GM20431 (cell line): ENCODE results near the gene DLG4.
"Not testable (repeated sequence)": the region's sequence is repeated elsewhere in the genome, so short reads cannot be mapped to it uniquely, and the experiment has no call there.

ENCODE experiments used
- in situ Hi-C: fragments of 300-500 bp; cut with MseI, MboI; formaldehyde crosslinking; loops from one replicate; pipeline ENCODE4 v1.15.0; 2020; ENCODE audit warnings: low sequenced_read_pairs; ENCODE audit not compliant: unreplicated experiment

Gene DLG4

DNA sequence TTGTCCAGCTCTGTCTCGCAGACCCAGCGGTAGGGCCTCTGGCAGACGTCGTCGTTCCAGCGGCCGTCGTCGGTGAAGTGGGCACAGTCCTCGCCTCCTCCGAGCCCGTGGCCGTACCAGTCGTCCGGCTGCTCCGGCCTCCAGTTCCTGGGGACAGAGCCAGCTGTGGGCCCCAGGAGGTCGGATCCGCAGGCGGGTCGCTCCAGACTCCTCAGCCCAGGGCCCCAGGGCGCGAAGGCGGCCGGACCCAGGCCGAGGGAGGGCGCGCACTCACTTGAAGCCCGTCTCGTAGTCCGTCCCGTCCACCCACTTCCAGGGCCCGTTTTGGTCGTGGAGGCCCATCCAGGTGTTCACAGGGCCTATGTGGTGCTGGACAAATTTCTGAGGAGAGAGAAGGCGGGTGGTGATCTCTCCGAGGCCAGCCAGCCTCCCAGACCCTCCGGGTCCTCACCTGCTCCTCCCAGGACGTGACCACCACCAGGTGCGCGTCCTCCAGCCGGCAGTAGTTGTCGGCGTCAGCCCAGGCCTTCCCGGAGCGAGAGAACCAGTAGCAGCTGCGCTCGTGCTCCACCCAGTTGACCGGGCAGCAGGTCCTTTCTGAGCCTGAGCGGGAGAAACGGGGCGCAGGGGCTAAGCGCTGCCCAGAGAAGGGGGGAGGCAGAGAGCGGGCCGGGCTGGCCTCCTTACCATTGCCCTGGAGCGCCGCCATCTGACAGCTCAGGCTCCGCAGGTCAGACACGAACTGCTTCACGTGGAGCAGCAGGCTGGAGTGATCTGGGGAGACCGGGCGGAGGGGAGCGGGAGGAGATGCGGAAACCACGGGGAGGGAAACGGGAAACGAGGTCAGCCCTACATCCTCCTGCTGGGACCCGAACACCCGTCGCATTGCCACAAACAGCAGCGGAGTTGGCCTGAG, 45.7 kb downstream of the DLG4 start:
- in situ Hi-C loops, result no loop called here

DNA sequence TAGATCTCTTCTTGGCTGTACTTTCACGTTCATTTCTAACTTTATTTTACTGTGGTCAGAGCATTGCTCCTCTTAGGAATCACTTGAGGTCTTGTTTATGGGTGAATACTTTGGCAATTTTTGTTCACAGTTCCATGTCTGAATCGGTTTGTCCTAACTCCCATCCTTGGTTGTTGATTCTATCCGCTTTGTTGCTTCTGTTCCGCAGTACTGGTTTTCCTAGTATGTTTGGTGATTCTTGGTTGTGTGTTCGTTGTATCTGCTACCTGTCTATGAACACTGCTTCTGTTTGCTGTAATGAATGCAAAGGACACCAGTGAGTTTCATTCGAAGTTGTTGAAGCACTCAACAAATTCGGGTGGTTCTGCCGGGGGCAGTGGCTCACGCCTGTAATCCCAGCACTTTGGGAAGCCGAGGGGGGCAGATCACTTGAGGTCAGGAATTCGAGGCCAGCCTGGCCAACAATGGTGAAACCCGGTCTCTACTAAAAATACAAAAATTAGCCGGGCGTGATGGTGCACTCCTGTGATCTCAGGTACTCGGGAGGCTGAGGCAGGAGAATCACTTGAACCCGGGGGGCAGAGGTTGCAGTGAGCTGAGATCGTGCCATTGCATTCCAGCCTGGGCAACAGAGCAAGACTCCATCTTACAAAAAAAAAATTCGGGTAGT, 47.0 kb downstream of the DLG4 start:
- in situ Hi-C loops, result not testable (repeated sequence)

DNA sequence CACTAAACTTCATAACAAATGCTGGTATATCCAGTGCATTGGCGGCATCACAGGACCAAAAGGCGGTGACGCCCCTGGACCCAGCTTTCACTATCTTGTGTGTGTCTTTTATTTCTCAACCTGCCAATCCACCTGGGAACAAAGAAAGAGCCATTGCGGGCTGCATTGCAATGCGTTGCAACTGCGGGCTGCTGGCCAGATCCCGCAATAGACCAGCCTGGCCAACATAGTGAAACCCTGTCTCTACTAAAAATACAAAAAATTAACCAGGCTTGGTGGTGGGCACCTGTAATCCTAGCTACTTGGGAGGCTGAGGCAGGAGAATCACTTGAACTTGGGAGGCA, 50.1 kb downstream of the DLG4 start:
- in situ Hi-C loops, result not testable (repeated sequence)

DNA sequence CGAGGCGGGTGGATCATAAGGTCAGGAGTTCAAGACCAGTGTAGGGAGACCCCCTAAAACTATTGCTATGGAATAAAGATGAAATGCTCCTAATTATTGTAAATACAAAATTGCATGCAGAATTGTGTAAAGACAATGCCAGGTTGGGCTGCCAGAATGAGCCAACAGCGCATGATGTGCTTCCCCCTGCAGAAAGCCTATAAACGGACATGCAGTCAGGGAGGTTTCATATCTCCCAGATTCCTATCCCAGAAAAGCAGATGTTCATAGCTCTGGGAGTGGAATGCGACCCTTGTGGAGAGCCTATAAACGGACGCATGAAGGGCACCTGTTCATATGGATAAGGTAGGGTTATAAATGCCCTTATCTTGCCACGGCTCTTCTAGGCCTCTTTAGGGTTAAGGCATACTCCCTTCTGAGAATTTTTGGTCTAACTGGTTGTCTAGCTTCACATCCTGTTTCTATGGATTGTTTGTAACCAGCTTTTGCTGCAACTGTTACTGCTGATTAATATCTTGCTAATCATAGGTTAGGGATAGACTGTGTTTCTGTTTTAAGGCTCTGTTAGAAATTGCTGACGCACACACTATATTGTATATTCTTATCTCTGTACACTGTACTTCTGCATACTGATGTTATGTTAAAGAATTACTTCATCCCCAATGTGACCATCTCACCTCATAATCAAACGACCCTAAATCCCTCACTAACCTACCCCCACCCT, 50.6 kb downstream of the DLG4 start:
- in situ Hi-C loops, result not testable (repeated sequence)

DNA sequence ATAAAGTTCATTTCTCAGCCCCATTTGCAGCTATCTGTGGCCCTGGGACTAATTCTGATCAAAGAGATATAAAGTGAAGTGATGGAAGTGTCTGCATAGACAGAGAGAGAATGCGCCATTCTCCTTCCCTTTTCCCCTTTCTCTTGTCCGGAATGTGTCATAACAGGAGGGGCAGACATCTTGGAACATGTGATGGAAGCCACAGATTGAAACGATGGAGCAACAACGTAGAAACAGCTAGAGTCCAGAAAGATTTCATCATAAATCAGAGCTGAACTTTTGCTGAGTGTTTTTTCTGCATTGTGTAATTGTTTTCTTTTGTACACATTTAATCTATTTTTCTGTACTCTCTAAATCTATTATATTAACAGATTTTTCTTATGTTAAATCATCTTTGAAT, 51.8 kb downstream of the DLG4 start:
- in situ Hi-C loops, result no loop called here

- in situ Hi-C loops, result no loop called here
Observed at GRCh38 chr17:7166873-7167272, 52.8 kb downstream of the DLG4 start.

GRCh38 chr17:7159571-7159970, 60.1 kb downstream of the DLG4 start:
- in situ Hi-C loops, result not testable (repeated sequence)

GRCh38 chr17:7158424-7158823, 61.2 kb downstream of the DLG4 start:
- in situ Hi-C loops, result not testable (repeated sequence)

DNA sequence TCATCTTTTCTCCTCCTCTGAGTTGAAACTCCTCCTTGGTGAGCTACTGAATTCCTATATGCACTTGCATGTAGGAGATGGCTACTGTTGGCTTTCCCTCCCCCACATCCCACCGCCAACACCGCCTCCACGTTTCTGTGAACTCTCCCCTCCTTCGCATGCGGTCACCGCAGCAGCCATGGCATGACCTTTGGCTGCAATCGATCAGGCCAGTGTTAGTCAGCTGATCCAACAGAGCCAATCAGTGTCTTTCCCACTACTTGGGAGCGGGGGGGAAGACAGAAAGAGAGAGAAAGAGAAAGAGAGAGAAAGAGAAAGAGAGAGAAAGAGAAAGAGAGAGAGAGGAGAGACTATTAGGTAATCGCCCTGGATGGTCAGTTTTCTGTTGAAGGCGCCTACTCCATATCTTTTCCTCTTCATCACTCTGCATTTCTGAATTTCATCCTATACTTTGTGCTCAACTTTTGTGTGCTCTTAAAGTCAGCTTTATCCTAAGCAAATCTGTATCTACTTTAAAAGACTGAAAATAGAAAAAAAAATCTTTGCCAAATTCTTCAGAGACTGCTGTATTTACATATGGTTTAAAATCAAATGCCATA, 63.2 kb downstream of the DLG4 start:
- in situ Hi-C loops, result no loop called here

GRCh38 chr17:7147772-7148171, 71.9 kb downstream of the DLG4 start:
- in situ Hi-C loops, result no loop called here

DNA sequence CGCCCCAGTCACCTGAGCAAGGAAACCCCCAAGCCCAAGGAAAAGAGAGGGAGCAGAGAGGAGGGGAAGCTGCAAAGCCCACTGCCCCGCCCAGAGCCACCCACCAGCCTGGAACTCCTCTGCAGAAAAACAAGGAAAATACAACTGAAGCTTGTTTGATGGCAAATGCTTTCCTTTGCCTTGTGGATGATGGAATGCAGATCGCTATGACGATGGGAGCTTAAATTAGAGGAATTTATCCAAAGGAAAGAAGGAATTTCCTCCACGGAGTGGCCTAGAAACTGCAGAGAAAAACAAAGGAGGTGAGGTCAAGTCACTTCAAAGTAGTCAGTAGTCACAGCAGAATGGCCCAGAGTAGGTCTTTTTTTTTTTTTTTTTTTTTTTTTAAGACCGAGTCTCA, 73.5 kb downstream of the DLG4 start:
- in situ Hi-C loops, result no loop called here

DNA sequence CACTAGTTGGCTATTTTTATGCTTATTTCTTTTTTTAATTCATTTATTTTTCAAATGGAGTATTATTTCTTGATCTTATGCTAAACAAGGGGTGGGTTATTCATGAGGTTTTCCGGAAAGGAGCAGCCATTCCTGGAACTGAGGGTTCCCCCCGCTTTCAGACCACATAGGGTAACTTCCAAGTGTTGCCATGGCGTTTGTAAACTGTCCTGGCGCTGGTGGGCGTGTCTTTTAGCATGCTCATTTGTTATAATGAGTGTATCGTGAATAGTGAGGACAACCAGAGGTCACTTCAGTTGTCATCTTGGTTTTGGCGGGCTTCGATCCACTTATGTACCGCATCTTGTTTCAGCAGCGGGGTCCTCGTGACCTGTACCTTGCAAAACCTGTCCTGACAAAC, 75.4 kb downstream of the DLG4 start:
- in situ Hi-C loops, result no loop called here

DNA sequence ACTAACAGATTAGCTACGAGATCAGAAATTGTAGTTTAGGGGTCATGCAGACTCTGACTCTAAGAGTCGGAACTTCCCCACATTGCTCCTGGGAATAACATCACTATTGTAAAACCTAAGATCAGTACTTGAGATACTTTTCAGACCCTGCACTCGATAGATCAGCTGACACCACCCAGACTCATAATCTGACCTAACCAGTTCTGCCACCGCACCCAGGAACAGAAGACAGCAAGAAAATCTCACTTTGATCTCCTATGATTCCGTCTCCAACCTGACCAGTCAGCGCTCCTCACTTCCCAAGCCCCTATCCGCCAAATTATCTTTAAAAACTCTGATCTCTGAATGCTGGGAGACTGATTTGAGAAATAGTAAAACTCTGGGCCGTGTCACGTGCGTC, 77.8 kb downstream of the DLG4 start:
- in situ Hi-C loops, result no loop called here

DNA sequence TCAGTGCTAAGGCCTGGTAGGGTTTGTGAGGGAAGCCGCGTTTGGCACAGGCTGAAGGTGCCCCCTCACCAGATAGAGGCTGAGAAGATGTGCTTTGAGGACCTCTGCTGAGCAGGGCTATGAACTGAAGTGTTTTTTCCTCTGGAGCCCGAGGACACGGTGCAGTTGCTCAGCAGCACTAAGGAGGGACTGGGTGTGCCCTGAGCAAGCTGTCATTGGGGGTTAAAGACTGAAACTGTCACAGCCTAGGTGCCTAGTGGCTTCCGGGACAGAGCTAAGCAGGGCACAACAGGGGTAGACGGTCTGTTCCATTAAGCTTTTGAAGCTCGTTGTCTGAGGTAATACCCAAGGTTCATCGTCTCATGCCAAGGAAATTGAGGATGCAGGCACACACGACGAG, 80.2 kb downstream of the DLG4 start:
- in situ Hi-C loops, result loop anchor here (5.0 kb wide), 1 partner anchor 87 kb away; no protein-coding TSS in a partner anchor

DNA sequence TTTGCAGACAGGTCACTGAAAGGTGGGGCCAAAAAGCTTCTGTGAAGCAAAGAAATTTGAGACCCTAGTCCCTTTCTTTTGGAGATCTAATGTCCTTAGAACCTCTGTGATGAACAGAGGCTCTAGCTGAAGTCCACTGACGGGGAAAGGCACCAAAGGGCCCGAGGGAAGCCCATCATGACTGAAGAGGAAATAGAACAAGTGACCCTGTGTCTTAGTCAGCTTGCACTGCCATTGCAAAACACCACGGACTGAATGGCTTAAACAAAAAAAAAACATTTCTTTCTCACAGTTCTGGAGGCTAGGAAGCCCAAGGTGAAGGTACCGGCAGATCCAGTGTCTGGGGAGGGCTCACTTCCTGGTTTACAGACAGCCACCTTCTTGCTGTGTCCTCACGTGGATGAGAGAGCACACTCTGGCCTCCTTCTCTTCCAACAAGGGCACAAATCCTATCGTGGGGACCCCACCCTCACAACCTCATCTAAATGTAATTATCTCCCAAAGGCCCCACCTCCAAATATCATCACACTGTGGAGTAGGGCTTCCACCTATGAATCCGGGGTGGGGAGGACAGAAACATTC, 80.7 kb downstream of the DLG4 start:
- in situ Hi-C loops, result loop anchor here (5.0 kb wide), 1 partner anchor 87 kb away; no protein-coding TSS in a partner anchor

DNA sequence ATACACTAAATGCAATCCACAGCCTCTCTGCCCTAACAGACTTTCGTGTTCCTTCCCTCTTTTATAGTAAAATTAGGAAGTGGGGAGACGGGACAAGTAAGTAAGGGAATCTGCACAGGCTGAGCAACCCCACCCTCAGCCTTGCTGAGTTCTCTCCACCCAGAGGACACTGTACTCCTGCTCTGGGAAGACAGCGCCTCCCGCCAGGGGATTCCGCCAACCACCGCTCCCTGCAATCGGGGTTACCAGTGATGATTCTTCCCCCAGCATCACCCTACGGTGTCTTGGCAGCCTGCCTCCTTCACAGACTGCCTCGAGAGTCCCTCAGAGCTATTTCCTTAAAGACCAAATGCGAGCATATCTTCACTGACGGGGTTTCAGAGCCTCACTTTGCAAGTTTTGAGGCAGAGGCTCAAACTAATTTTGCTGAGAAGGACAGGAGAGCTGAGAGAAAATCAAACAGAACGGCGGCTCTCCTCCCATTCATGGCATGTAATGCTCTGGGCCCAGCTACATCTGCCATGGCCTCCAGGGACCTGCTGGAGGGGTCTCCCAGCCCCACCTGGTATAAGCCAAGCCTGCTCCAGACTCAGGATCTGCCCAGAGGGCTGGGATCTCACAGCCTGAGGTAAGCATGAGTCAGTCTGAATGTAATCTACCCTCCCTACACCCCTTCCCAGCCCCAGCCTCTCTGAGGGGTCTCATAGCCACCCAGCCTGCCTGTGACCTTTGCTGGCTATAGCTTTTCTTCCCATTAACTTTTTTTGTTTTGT, 82.3 kb downstream of the DLG4 start:
- in situ Hi-C loops, result loop anchor here (5.0 kb wide), 1 partner anchor 85 kb away; no protein-coding TSS in a partner anchor
